GM12878 (cell line): ENCODE data around the gene WDFY4. TPM values are rescaled to one million over a fixed set of nuclear protein-coding genes. Genes with fewer than 3 reads are reported as not detected.
A peak's percentile ranks its signal among the peaks of the same experiment; 100 is the strongest.

Experiments
- ATAC-seq: fragments of 200-7000 bp; cut with Tn5 transposase; 3 replicates; pipeline ENCODE4 v1.9.1; 2020; ENCODE audit warnings: mild to moderate bottlenecking, moderate library complexity
- BruUV-seq: library from RNA; stranded (reverse); fragments of 400-500 nt; replicated peaks from 2 replicates; lab custom pipeline; 2021; lab: Mats Ljungman, UMichigan
- CTCF ChIA-PET: fragments of 300-600 bp; sonication (Branson Sonifier 250); formaldehyde crosslinking; extraction: SDS; loops from one replicate; lab custom pipeline; 2021; ENCODE audit warnings: inconsistent platforms; lab: Yijun Ruan, JAX
- POLR2A ChIA-PET: fragments of 350-600 bp; formaldehyde crosslinking; extraction: SDS; loops from one replicate; lab custom pipeline; 2021; ENCODE audit warnings: inconsistent platforms; lab: Charles Lee
- RAD21 ChIA-PET: fragments of 300-600 bp; sonication (Branson Sonifier 250); formaldehyde crosslinking; loops from one replicate; lab custom pipeline; 2023; ENCODE audit warnings: antibody characterized with exemption; ENCODE audit not compliant: unreplicated experiment; lab: Charles Lee
- SMC1A ChIA-PET: fragments of 300-600 bp; sonication (Branson Sonifier 250); formaldehyde crosslinking; loops from one replicate; lab custom pipeline; 2023; ENCODE audit not compliant: unreplicated experiment, uncharacterized antibody; lab: Charles Lee
- DNase-seq: peaks from one replicate; pipeline ENCODE4 v3.0.0-alpha.2; 2011; ENCODE audit warnings: low read depth, low spot score
- FAIRE-seq: peaks from 3 replicates; lab custom pipeline; 2011; peaks lifted over from hg19 to GRCh38; lab: Jason Lieb, UNC
- H2AFZ ChIP-seq: 2 replicates; pipeline ENCODE4 v1.6.0; 2011; ENCODE audit warnings: low read depth, low read length, control low read depth; ENCODE audit not compliant: control insufficient read depth
- H3K27ac ChIP-seq: 2 replicates; pipeline ENCODE4 v1.5.1; 2011; ENCODE audit warnings: control low read depth; ENCODE audit not compliant: control insufficient read depth, insufficient read depth
- H3K27me3 ChIP-seq, 2 experiments: replicated peaks in 1 of 2; 2 replicates each; pipeline versions ENCODE4 v1.6.0 to v1.6.1; 2011; ENCODE audit warnings: low read length in 1 of 2; ENCODE audit not compliant: control insufficient read depth in 2 of 2, insufficient read depth in 2 of 2
- H3K36me3 ChIP-seq, 2 experiments: 2 replicates each; pipeline ENCODE4 v1.5.1; 2011; ENCODE audit warnings: low read length in 1 of 2; ENCODE audit not compliant: control insufficient read depth in 2 of 2, insufficient read depth in 2 of 2
- H3K4me1 ChIP-seq: 2 replicates; pipeline ENCODE4 v1.6.1; 2011; ENCODE audit warnings: mild to moderate bottlenecking, low read length, moderate library complexity, mixed read lengths; ENCODE audit not compliant: control insufficient read depth, insufficient read depth
- H3K4me2 ChIP-seq: 2 replicates; pipeline ENCODE4 v1.6.0; 2011; ENCODE audit warnings: control low read depth; ENCODE audit not compliant: control insufficient read depth, insufficient read depth
- H3K4me3 ChIP-seq: fragments of 200-600 bp; sonication (generic); 2 replicates; pipeline ENCODE4 v1.5.1; 2016
- H3K79me2 ChIP-seq: 2 replicates; pipeline ENCODE4 v1.6.0; 2011; ENCODE audit warnings: low read length; ENCODE audit not compliant: control insufficient read depth, insufficient read depth
- H3K9ac ChIP-seq: 2 replicates; pipeline ENCODE4 v1.8.0; 2011; ENCODE audit warnings: low read length, control low read depth, mixed read lengths; ENCODE audit not compliant: control insufficient read depth, insufficient read depth
- H3K9me3 ChIP-seq: replicated peaks from 3 replicates; pipeline ENCODE4 v1.5.1; 2011; ENCODE audit warnings: mild to moderate bottlenecking, low read length; ENCODE audit not compliant: control insufficient read depth, insufficient read depth
- H4K20me1 ChIP-seq: 2 replicates; pipeline ENCODE4 v1.6.0; 2011; ENCODE audit not compliant: control insufficient read depth, insufficient read depth
- ASH2L ChIP-seq: fragments of 300-600, 200-600 bp; sonication (generic); IDR thresholded peaks from 2 replicates; pipeline ENCODE4 v1.6.1; 2017; ENCODE audit warnings: low read depth, mild to moderate bottlenecking, borderline replicate concordance
- ATF7 ChIP-seq: fragments of 450-650 bp; IDR thresholded peaks from 2 replicates; pipeline ENCODE4 v1.6.1; 2016; ENCODE audit warnings: low read depth, mild to moderate bottlenecking
- CREM ChIP-seq: IDR thresholded peaks from 2 replicates; pipeline ENCODE4 v1.6.1; 2014; ENCODE audit warnings: antibody characterized with exemption, low read depth
- EP300 ChIP-seq, 2 experiments: fragments of 150-350 bp in 1 of 2; IDR thresholded peaks; 2 replicates each; pipeline ENCODE4 v1.6.1; 2011 to 2012; ENCODE audit warnings: low read depth in 2 of 2, low read length in 2 of 2, borderline replicate concordance in 1 of 2, improper control_type of control experiment in 1 of 2, inconsistent platforms in 1 of 2; ENCODE audit not compliant: control insufficient read depth in 1 of 2
- ESRRA ChIP-seq: IDR thresholded peaks from 2 replicates; pipeline ENCODE4 v1.6.1; 2012; ENCODE audit warnings: mild to moderate bottlenecking, low read length, improper control_type of control experiment
- FOXM1 ChIP-seq: IDR thresholded peaks from 2 replicates; pipeline ENCODE4 v1.6.1; 2012; ENCODE audit warnings: low read depth, mild to moderate bottlenecking, inconsistent platforms, low read length, moderate library complexity
- IKZF1 ChIP-seq: fragments of 450-650 bp; conservative IDR thresholded peaks from 2 replicates; pipeline ENCODE4 v1.6.1; 2017; ENCODE audit warnings: antibody characterized with exemption, mild to moderate bottlenecking
- RBBP5 ChIP-seq: fragments of 200-600 bp; sonication (generic); conservative IDR thresholded peaks from 2 replicates; pipeline ENCODE4 v1.6.1; 2016
- SP1 ChIP-seq: IDR thresholded peaks from one replicate; pipeline ENCODE4 v1.6.1; 2011; ENCODE audit warnings: low read depth, low read length
- SPI1 ChIP-seq: IDR thresholded peaks from 2 replicates; pipeline ENCODE4 v1.6.1; 2011; ENCODE audit warnings: low read depth, mild to moderate bottlenecking, low read length, moderate library complexity, borderline replicate concordance; ENCODE audit not compliant: insufficient read depth
- SUZ12 ChIP-seq: fragments of 200-600 bp; sonication (generic); IDR thresholded peaks from one replicate; pipeline ENCODE4 v1.6.1; 2018; ENCODE audit warnings: antibody characterized with exemption, mild to moderate bottlenecking; ENCODE audit not compliant: unreplicated experiment
- ZNF622 ChIP-seq: fragments of 450-650 bp; IDR thresholded peaks from 2 replicates; pipeline ENCODE4 v1.6.1; 2017; ENCODE audit warnings: mild to moderate bottlenecking, inconsistent platforms
- WGBS: methylation state at CpG from one replicate; pipeline ENCODE4 v1.1.6; 2016; ENCODE audit warnings: low lambda C conversion rate; ENCODE audit not compliant: insufficient replicate concordance, insufficient coverage; ENCODE audit errors: missing lambda C conversion rate; 5-methylcytosine and 5-hydroxymethylcytosine counted together
- in situ Hi-C: fragments of 300-500 bp; cut with MboI; formaldehyde crosslinking; loops from 9 replicates; pipeline ENCODE4 v1.14.3; 2018; ENCODE audit warnings: mixed read lengths
- intact Hi-C: fragments of 100-400 bp; cut with micrococcal nuclease; formaldehyde crosslinking; loops from one replicate; pipeline ENCODE4 v1.14.2; 2022; ENCODE audit not compliant: unreplicated experiment
- polyA plus RNA-seq, 11 experiments: library from polyadenylated mRNA; depleted of rRNA in 4 of 11; unstranded in 6 of 11; stranded (reverse) in 5 of 11; fragments of >200 nt; fragmentation: Nextera tagmentation in 4 of 11; fragmentation: Illumina TruSeq in 1 of 11; extraction: Ambion mirVana in 4 of 11; extraction: Trizol in 1 of 11; gene quantifications; 1 replicate in 1 of 11; 2 replicates in 10 of 11; pipeline versions ENCODE4 v1.2.1 to v1.2.3, GENCODE V29; 2011 to 2016; ENCODE audit warnings: inconsistent platforms in 2 of 11, missing spikeins in 2 of 11, low read depth in 1 of 11
- total RNA-seq, 4 experiments: library from RNA; depleted of rRNA in 3 of 4; stranded (reverse); fragments of >200 nt in 3 of 4; fragmentation: Illumina TruSeq in 1 of 4; extraction: Trizol in 1 of 4; gene quantifications; 2 replicates each; pipeline versions ENCODE4 v1.2.1 to v1.2.3, GENCODE V29; 2013 to 2021
- TF ChIP-seq, protein P1 (sequence below): fragments of 450-650 bp; IDR thresholded peaks from 2 replicates; pipeline ENCODE4 v1.6.1; 2017; ENCODE audit warnings: mild to moderate bottlenecking
- TF ChIP-seq, protein P2 (sequence below), 3 experiments: IDR thresholded peaks in 2 of 3; conservative IDR thresholded peaks in 1 of 3; 2 replicates each; pipeline ENCODE4 v1.5.1; 2011; ENCODE audit warnings: low read depth in 3 of 3, low read length in 3 of 3, mild to moderate bottlenecking in 3 of 3, control low read depth in 2 of 3, moderate library complexity in 2 of 3, inconsistent platforms in 1 of 3, mixed read lengths in 1 of 3; ENCODE audit not compliant: control insufficient read depth in 2 of 3, insufficient read depth in 1 of 3; ENCODE audit errors: extremely low read depth in 1 of 3

WDFY4 gene
- total and polyA plus RNA-seq, 10 of the 15 experiments (the other 5 are each of a cell fraction or from before 2014, with no cell fraction given): 13.5 to 132 (median 47.3) TPM

DNA sequence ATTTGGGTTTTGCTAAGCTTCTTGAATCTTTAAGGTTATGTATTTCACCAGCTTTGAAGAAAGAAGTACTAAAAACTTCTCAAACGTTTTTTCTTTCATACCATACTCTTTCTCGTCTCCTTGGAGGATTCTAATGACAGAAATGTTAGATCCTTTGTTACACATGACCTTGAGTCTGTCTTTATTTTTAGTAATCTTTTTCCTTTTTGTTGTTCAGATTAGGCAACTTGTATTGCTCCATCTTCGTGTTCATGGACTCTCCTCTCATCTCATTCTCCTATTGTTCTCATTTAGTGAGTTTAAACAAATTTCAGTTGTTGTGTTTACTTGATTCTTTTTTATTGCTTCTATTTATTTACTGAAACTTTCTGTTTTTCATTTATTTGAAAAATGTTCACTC is 73.7 kb downstream of the WDFY4 start:
- in situ Hi-C loops (loop anchor here (25.0 kb wide), 1 partner anchor 104 kb away; no protein-coding TSS in a partner anchor), intact Hi-C loops (loop anchor here (2.0 kb wide), 2 partner anchors 86 to 100 kb away; no protein-coding TSS in a partner anchor)
- Histone ChIP-seq H3K4me2 (peak overlapping the region; percentile 39), H3K36me3 (peaks cover 20 to 26% of the 10 kb centered on the region in 2 experiments), H2AFZ (no peak overlapping the region), H3K79me2 (peaks cover 30% of the 10 kb centered on the region), H3K4me1 (peaks cover 23% of the 10 kb centered on the region), H3K27me3 (no peaks in the 10 kb centered on the region), H3K9me3 (no peaks in the 10 kb centered on the region), H3K27ac (peak overlapping the region; percentile 80), H3K4me3 (no peak overlapping the region), H3K9ac (0 out of 2 replicates have a peak overlapping the region, but pooled peaks have one; percentile 7), H4K20me1 (0 out of 2 replicates have a peak, but pooled peaks cover 3% of the 10 kb centered on the region)
- ChIA-PET POLR2A (no interaction called here), CTCF (interaction anchor here (1.3 to 4.6 kb wide), 2 partner anchors 100 to 153 kb away, joined by 3 to 19 read pairs; no protein-coding TSS in a partner anchor), RAD21 (interaction anchor here (1.9 to 2.8 kb wide), 3 partner anchors 43 to 100 kb away, joined by 5 to 12 read pairs (median 9); no protein-coding TSS in a partner anchor), SMC1A (interaction anchor here (0.9 to 6.1 kb wide), 5 partner anchors 12 to 86 kb away, joined by 3 to 54 read pairs (median 4); partner anchors contain the start of gene WDFY4)
- 67% methylated on average over 3 of the region's 3 CpGs for WGBS
- BruUV-seq: TSS peak; percentile 96
- ATAC-seq (no peak), DNase-seq (no peak), FAIRE-seq (peak; percentile 13)
- TF ChIP-seq ESRRA: no peak
- no peak for TF ChIP-seq RBBP5
- TF ChIP-seq EP300 (IDR thresholded peaks at IDR 0.05; ENCODE audit: borderline replicate concordance in 1 of 2, control insufficient read depth in 1 of 2, low read depth in 2 of 2, low read length in 2 of 2): no peak
- no peak for TF ChIP-seq CREM
- no peak for TF ChIP-seq SUZ12
- no peak for TF ChIP-seq ATF7
- no peak for TF ChIP-seq SP1
- TF ChIP-seq ASH2L: no peak
- TF ChIP-seq IKZF1: no peak
- TF ChIP-seq, protein P1, sequence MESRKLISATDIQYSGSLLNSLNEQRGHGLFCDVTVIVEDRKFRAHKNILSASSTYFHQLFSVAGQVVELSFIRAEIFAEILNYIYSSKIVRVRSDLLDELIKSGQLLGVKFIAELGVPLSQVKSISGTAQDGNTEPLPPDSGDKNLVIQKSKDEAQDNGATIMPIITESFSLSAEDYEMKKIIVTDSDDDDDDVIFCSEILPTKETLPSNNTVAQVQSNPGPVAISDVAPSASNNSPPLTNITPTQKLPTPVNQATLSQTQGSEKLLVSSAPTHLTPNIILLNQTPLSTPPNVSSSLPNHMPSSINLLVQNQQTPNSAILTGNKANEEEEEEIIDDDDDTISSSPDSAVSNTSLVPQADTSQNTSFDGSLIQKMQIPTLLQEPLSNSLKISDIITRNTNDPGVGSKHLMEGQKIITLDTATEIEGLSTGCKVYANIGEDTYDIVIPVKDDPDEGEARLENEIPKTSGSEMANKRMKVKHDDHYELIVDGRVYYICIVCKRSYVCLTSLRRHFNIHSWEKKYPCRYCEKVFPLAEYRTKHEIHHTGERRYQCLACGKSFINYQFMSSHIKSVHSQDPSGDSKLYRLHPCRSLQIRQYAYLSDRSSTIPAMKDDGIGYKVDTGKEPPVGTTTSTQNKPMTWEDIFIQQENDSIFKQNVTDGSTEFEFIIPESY: no peak
- no peak for TF ChIP-seq ZNF622
- TF ChIP-seq, protein P2, sequence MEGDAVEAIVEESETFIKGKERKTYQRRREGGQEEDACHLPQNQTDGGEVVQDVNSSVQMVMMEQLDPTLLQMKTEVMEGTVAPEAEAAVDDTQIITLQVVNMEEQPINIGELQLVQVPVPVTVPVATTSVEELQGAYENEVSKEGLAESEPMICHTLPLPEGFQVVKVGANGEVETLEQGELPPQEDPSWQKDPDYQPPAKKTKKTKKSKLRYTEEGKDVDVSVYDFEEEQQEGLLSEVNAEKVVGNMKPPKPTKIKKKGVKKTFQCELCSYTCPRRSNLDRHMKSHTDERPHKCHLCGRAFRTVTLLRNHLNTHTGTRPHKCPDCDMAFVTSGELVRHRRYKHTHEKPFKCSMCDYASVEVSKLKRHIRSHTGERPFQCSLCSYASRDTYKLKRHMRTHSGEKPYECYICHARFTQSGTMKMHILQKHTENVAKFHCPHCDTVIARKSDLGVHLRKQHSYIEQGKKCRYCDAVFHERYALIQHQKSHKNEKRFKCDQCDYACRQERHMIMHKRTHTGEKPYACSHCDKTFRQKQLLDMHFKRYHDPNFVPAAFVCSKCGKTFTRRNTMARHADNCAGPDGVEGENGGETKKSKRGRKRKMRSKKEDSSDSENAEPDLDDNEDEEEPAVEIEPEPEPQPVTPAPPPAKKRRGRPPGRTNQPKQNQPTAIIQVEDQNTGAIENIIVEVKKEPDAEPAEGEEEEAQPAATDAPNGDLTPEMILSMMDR (IDR thresholded peaks at IDR 0.05 in 2 of 3, conservative IDR thresholded peaks at IDR 0.05 in 1 of 3; ENCODE audit: control insufficient read depth in 2 of 3, extremely low read depth in 1 of 3, insufficient read depth in 1 of 3, low read depth in 3 of 3, low read length in 3 of 3): no peak
- no peak for TF ChIP-seq SPI1
- no peak for TF ChIP-seq FOXM1
